NCI-H1930 (cell line): ENCODE data around the gene COL13A1.

ENCODE experiments used
- DNase-seq, 2 experiments: peaks; one replicate each; lab custom pipeline; 2025; lab: John Stamatoyannopoulos, UW

Gene COL13A1

DNA sequence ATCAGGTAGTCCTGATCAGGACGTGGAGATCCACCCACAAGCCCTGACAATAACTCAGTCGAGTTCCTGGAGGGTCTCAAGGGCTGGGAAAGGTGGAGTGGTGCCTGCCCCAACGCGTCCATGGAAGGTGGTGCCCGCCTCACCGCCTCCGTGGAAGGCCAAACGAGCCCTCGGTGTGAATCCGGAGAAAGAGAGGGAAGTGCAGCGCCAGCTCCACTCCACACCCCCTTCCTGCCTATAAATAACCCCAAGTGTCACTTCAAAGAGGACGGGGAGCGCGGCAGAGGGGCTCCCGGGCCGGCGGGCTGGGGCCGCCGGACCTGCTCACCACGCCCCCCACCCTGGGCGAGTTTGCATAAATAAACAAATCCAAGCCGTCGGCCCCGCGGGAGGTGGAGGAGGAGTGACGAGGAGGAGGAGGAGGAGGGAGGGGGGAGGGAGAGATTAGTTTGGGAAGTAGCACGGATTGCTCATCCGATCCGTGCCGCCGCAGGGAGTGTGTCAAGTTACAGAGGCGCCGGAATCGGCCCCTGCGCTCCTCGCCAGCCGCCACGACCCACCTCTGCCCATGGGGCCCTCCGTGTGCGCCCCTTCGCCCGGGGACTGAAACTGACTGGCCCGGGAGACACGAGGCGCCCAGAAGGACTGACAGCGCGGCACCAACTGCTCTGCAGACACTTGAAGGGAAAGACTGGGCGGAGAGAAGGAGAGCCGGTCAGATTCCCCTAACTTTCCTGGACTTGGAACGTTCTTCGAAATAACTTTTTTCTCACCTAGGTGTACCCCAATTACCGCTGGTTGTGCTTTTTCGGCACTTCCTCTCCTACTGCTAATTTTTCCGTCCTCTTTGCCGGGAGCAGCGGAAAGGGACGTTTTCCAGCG is at the start of gene COL13A1:
Gene COL13A1, plus strand, starts transcription at position 473 of the 882 bp plus-strand sequence. CDS start 518 bp downstream, outside the sequence.
- no peak for DNase-seq

DNA sequence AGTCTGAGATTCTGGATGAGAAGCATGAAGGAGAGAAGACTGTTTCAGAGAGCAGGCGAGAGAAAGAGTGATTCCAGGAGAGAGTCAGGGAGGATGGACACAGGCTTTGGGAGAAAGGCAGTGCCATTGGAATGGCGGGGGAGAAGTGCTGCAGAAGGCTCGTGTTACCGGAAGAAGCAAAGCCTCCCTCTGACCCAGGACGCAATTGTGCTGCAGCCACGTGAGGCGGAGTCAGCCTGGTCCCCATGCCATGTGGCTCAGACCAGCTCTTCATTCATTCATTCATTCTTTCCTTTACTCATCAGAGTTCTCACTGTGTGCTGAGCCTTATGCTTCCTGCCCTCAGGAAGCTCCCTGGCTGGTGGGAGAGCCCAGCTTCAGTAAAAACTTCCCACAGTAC is 49.2 kb upstream of the COL13A1 start:
- DNase-seq, result no peak

- DNase-seq, result no peak
These were observed 45.4 kb upstream of the COL13A1 start for GRCh38 chr10:69756279-69756678.

- no peak for DNase-seq
These were observed 44.5 kb upstream of the COL13A1 start for GRCh38 chr10:69757206-69757552.

GRCh38 chr10:69757553-69758309 is 44.0 kb upstream of the COL13A1 start:
- DNase-seq, result no peak

DNA sequence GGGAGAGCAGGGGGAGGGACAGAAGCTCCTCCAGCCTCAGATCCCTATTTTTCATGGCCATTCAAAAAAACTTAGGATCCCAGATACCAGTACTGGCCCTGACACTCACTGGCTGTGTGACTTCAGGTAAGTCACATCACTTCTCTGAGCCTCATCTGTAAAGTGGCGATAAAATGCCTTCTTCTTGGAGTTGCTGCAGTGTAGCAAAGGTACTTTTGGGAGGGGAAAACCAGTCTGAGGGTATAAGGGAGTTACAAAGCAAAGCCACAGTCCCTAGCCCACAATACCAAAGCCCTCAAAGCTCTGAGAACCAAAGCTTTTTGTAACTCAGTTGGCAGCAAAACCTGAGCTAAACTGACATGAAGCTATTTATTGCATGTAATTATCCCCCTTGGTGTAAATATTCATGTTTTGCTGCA is 43.4 kb upstream of the COL13A1 start:
- no peak for DNase-seq

GRCh38 chr10:69759641-69760040 is 42.1 kb upstream of the COL13A1 start:
- no peak for DNase-seq

- no peak for DNase-seq
These were observed 41.6 kb upstream of the COL13A1 start for GRCh38 chr10:69760072-69760471.

DNA sequence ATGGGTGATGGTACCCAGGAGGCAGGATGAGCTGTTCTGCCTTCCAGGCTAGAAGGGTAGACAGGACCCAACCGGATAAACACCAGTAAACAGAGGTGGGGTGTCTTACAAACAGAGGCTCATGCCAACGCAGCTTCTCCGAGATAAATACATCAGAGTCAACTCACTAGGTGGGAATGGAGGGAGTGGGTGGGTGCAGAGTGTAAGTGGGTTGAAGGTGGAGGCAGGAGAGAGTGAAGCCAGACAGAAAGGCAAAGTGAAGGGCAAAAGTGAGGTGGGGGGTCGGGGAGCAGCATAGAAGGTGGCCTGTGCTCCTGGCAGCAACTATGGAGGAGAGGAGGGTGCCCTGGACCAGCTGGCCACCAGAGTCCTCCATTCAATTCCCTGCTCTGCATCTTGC is 40.4 kb upstream of the COL13A1 start:
- no peak for DNase-seq

- DNase-seq, result no peak
These were observed 35.4 kb upstream of the COL13A1 start for GRCh38 chr10:69766161-69766910.

DNA sequence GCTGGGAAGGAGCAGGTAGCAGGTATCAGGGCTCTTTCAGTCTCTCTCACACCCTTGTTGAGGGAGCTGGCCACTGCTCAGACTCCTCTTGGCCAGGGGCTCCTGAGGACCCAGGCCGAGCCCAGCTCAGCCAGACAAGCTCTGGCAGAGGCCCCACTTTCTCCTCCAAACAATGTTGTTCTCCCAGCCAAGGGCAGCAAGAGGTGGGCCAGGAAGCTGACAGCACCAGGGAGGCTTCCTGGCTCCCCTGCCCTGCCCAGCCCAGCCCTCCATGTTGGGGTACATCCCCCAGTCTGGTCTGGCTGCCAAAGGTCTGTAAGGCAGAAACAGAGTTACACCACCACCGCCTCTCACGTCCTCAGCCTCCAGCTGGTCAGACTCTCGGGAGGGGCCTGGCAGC is 33.9 kb upstream of the COL13A1 start:
- no peak for DNase-seq

GRCh38 chr10:69768386-69768785 is 33.3 kb upstream of the COL13A1 start:
- no peak for DNase-seq

GRCh38 chr10:69769395-69769992 is 32.2 kb upstream of the COL13A1 start:
- no peak for DNase-seq

GRCh38 chr10:69772933-69773704 is 28.6 kb upstream of the COL13A1 start:
- DNase-seq, result no peak

DNA sequence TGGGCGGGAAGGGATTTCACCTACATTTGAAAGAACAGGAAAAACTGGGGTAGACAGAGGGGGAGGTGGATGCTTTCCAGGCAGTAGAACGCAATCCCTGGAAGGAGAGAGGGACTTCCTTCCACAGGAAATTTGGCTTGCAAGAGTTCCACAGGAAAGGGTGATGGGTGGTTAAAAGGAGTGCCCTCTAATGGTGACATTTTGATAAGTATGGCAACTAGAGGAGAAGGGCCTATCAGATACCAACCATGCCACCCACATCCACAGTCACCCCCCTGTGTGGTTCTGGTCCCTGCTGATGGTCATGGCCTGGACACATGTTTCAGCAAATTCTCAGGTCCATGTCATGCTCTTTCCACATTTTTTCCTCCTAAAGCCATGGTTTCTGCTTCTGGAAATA is 27.1 kb upstream of the COL13A1 start:
- no peak for DNase-seq

DNA sequence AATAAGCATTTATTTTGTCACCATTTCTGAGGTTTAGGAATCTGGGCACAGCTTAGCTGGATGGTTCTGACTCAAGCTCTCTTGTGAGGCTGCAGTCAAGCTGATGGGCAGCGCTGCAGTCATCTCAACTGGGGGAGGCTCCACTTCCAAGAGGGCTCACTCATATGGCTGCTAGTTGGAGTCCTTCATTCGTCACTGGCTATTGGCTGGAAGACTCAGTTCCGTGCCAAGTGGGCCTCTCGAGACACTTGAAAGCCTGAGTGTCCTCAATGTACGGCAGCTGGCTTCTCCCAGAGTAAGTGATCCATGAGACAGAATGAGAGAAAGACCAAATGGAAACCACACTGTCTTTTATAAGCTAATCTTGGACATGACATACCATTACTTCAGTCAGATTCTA is 21.6 kb upstream of the COL13A1 start:
- no peak for DNase-seq

DNA sequence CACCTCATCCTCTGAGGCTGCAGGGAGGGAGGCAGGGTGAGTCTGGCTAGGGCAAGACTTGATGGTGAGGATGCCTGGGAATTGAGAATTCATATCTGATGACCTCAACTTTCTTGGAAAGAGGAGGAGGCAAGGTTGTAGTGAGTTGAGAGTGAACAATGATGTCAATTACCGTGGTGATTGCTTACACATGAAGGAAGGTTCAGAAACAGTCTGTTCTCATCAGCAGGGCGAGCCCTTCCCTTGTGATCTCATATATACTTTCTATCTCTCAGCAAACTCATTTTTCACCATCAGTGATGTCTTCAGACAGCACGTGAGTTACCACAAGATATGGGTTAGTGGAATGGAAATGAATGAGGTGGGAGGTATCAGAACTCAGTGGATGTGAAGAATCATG is 20.1 kb upstream of the COL13A1 start:
- no peak for DNase-seq

DNA sequence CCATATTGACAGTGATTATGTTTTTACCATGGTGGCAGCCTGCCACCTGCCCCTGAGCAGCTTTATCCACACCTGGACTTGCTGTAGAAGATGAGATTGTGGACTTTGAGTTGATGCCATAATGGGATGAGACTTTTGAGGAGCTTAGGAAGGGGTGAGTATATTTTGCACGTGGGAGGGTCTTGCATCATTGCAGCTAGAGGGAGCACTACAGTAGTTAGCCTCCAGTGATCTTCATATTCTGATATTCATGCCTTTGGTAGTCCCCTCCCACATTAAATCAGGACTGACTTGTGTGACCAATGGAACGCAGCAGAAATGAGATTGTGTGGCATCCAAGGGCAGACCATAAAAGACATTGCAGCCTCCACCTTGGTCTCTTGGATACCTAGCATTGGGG is 18.2 kb upstream of the COL13A1 start:
- DNase-seq, result no peak

GRCh38 chr10:69786791-69787190 is 14.9 kb upstream of the COL13A1 start:
- DNase-seq, result no peak

- no peak for DNase-seq
These were observed 14.0 kb upstream of the COL13A1 start for GRCh38 chr10:69787681-69788080.

GRCh38 chr10:69789164-69789576 is 12.5 kb upstream of the COL13A1 start:
- no peak for DNase-seq
